GM12873 (cell line): Measurements from ENCODE around the gene NRG3.

ENCODE experiments used
- CTCF ChIP-seq: IDR thresholded peaks from 2 replicates; pipeline ENCODE4 v1.5.1; 2012; ENCODE audit warnings: low read depth, mild to moderate bottlenecking, moderate library complexity, low read length, control low read depth; ENCODE audit not compliant: insufficient read depth; ENCODE audit errors: missing control alignments

NRG3 gene

GRCh38 chr10:82889728-82890127, 1014.7 kb downstream of the NRG3 start:
- TF ChIP-seq CTCF = no peak

- TF ChIP-seq CTCF = no peak
Observed at GRCh38 chr10:82890573-82890972, 1015.6 kb downstream of the NRG3 start.

GRCh38 chr10:82908096-82908495, 1033.1 kb downstream of the NRG3 start:
- no peak for TF ChIP-seq CTCF

GRCh38 chr10:82908751-82909150, 1033.8 kb downstream of the NRG3 start:
- no peak for TF ChIP-seq CTCF

- TF ChIP-seq CTCF = no peak
Observed at GRCh38 chr10:82910301-82910700, 1035.3 kb downstream of the NRG3 start.

GRCh38 chr10:82914655-82915136, 1039.7 kb downstream of the NRG3 start:
- TF ChIP-seq CTCF = no peak

- no peak for TF ChIP-seq CTCF
Observed at GRCh38 chr10:82916941-82917340, 1041.9 kb downstream of the NRG3 start.
